Fibroblast of upper back skin (primary cell): ENCODE data around the gene MEST.
A peak's percentile ranks its signal among the peaks of the same experiment; 100 is the strongest.
"Not testable (repeated sequence)": the region's sequence is repeated elsewhere in the genome, so short reads cannot be mapped to it uniquely, and the experiment has no call there.

Experiments
- DNase-seq: peaks from one replicate; pipeline ENCODE4 v3.0.0-alpha.2; 2013

MEST gene

GRCh38 chr7:130491841-130492522 lies at the start of gene MEST:
Gene MEST, plus strand, starts transcription at chr7:130492085. Its CDS starts 229 bp downstream, at chr7:130492314.
- peak; percentile 52 for DNase-seq

- no peak for DNase-seq
These were observed 49.3 kb upstream of the MEST start for GRCh38 chr7:130442601-130443000.

- DNase-seq: peak; percentile 67
These were observed 47.7 kb upstream of the MEST start for GRCh38 chr7:130444234-130444633.

- DNase-seq: no peak
These were observed 47.0 kb upstream of the MEST start for GRCh38 chr7:130444751-130445407.

- no peak for DNase-seq
These were observed 45.6 kb upstream of the MEST start for GRCh38 chr7:130446259-130446658.

GRCh38 chr7:130451344-130451743 lies 40.5 kb upstream of the MEST start:
- not testable (repeated sequence) for DNase-seq

GRCh38 chr7:130452951-130453350 lies 38.9 kb upstream of the MEST start:
- DNase-seq: no peak

GRCh38 chr7:130454959-130455358 lies 36.9 kb upstream of the MEST start:
- DNase-seq: no peak

- no peak for DNase-seq
These were observed 33.6 kb upstream of the MEST start for GRCh38 chr7:130458257-130458656.

GRCh38 chr7:130461272-130461671 lies 30.6 kb upstream of the MEST start:
- DNase-seq: no peak

- DNase-seq: no peak
These were observed 28.1 kb upstream of the MEST start for GRCh38 chr7:130463553-130464434.

GRCh38 chr7:130468612-130469011 lies 23.3 kb upstream of the MEST start:
- DNase-seq: no peak

- no peak for DNase-seq
These were observed 19.9 kb upstream of the MEST start for GRCh38 chr7:130471974-130472373.

GRCh38 chr7:130473289-130473688 lies 18.6 kb upstream of the MEST start:
- no peak for DNase-seq

- DNase-seq: no peak
These were observed 18.0 kb upstream of the MEST start for GRCh38 chr7:130473876-130474275.

GRCh38 chr7:130475776-130476175 lies 16.1 kb upstream of the MEST start:
- no peak for DNase-seq

GRCh38 chr7:130476297-130477150 lies 15.4 kb upstream of the MEST start:
- peak; percentile 79 for DNase-seq

- no peak for DNase-seq
These were observed 12.9 kb upstream of the MEST start for GRCh38 chr7:130478991-130479390.

GRCh38 chr7:130479716-130480400 lies 12.0 kb upstream of the MEST start:
- no peak for DNase-seq

GRCh38 chr7:130481898-130482297 lies 10.0 kb upstream of the MEST start:
- DNase-seq: peak; percentile 64

GRCh38 chr7:130483031-130483430 lies 8.9 kb upstream of the MEST start:
- DNase-seq: no peak

- no peak for DNase-seq
These were observed 6.2 kb upstream of the MEST start for GRCh38 chr7:130485734-130486113.
